ENCODE results near the gene ZNF124. TPM values are rescaled to one million over a fixed set of nuclear protein-coding genes. Genes with fewer than 3 reads are reported as not detected.

Gene ZNF124
- total RNA-seq, 1 experiment from 2014 or later: 16.3 TPM

- POLR2A ChIA-PET: no interaction called here
- H2AFZ ChIP-seq (ENCODE audit: low read depth, low read length, poor library complexity, severe bottlenecking): no peak overlapping the region
- no TSS peak for BruUV-seq (replicated peaks)
- ATAC-seq (no peak; the same call in 1 of the 2 replicates), DNase-seq (ENCODE audit: low read depth, low spot score) (no peak)
- TF ChIP-seq EGR1 (IDR thresholded peaks at IDR 0.05; ENCODE audit: low read depth): no peak
- peak overlapping the region; percentile 75 for H3K9ac ChIP-seq (ENCODE audit: low read length)
- H3K27ac ChIP-seq (ENCODE audit: low read depth, low read length): peak overlapping the region; percentile 36; the same call in 1 of the 2 replicates
- peaks cover 49% of the 10 kb centered on the region for H3K79me2 ChIP-seq (ENCODE audit: insufficient read depth, low read length)
- RAD21 ChIA-PET (ENCODE audit: low non-redundant PET in 1 of 2, low total read pairs in 2 of 2, uncharacterized antibody in 2 of 2, unreplicated experiment in 2 of 2): no interaction called here
- peaks cover 6 to 11% of the 10 kb centered on the region in 2 experiments; a peak in 3 of 4 replicates for H3K4me1 ChIP-seq (ENCODE audit: control insufficient read depth in 1 of 2, insufficient read depth in 2 of 2, low read length in 2 of 2)
- H3K36me3 ChIP-seq (ENCODE audit: control insufficient read depth in 1 of 2, insufficient read depth in 2 of 2, low read length in 2 of 2): no peaks in the 10 kb centered on the region
- peak overlapping the region; percentile 96 for H3K4me2 ChIP-seq (ENCODE audit: low read length)
- H3K9me2 ChIP-seq (ENCODE audit: insufficient read depth): no peaks in the 10 kb centered on the region
- peak overlapping the region; percentile 82 to 86 for H3K4me3 ChIP-seq (replicated peaks in 1 of 2; ENCODE audit: low read depth in 1 of 2, low read length in 2 of 2)
- H3K27me3 ChIP-seq (ENCODE audit: insufficient read depth, low read length): no peaks in the 10 kb centered on the region
- no peaks in the 10 kb centered on the region for H4K20me1 ChIP-seq (ENCODE audit: insufficient read depth)
- intact Hi-C loops (cut with micrococcal nuclease): loop anchor here (5.0 kb wide), 1 partner anchor 122 kb away; the partner anchor contains the start of gene ZNF496
- CTCF ChIA-PET: no interaction called here
- H3K9me3 ChIP-seq (ENCODE audit: control insufficient read depth in 1 of 2, insufficient read depth in 1 of 2, low read depth in 1 of 2, low read length in 2 of 2): no peaks in the 10 kb centered on the region
These were observed 38.2 kb upstream of the ZNF124 start for GRCh38 chr1:247210062-247210375.

- H4K20me1 ChIP-seq (ENCODE audit: insufficient read depth): no peaks in the 10 kb centered on the region
- no peaks in the 10 kb centered on the region for H3K9me3 ChIP-seq (ENCODE audit: control insufficient read depth in 1 of 2, insufficient read depth in 1 of 2, low read depth in 1 of 2, low read length in 2 of 2)
- no peak overlapping the region for H2AFZ ChIP-seq (ENCODE audit: low read depth, low read length, poor library complexity, severe bottlenecking)
- H3K9me2 ChIP-seq (ENCODE audit: insufficient read depth): no peaks in the 10 kb centered on the region
- no peaks in the 10 kb centered on the region for H3K36me3 ChIP-seq (ENCODE audit: control insufficient read depth in 1 of 2, insufficient read depth in 2 of 2, low read length in 2 of 2)
- ChIA-PET CTCF (no interaction called here), RAD21 (ENCODE audit: low non-redundant PET in 1 of 2, low total read pairs in 2 of 2, uncharacterized antibody in 2 of 2, unreplicated experiment in 2 of 2) (no interaction called here), POLR2A (no interaction called here)
- DNase-seq (ENCODE audit: low read depth, low spot score) (no peak), ATAC-seq (no peak)
- H3K4me1 ChIP-seq (ENCODE audit: control insufficient read depth in 1 of 2, insufficient read depth in 2 of 2, low read length in 2 of 2): peaks cover 6 to 11% of the 10 kb centered on the region in 2 experiments; a peak in 3 of 4 replicates
- no peak overlapping the region for H3K27ac ChIP-seq (ENCODE audit: low read depth, low read length)
- intact Hi-C loops (cut with micrococcal nuclease): no loop called here
- H3K27me3 ChIP-seq (ENCODE audit: insufficient read depth, low read length): no peaks in the 10 kb centered on the region
- no peak for TF ChIP-seq ZNF274 (IDR thresholded peaks at IDR 0.05; ENCODE audit: low read depth, low read length)
- TF ChIP-seq TCF7L2 (IDR thresholded peaks at IDR 0.05; ENCODE audit: borderline replicate concordance, extremely low read depth, insufficient read depth, insufficient read length): no peak
- TF ChIP-seq EZH2 (IDR thresholded peaks at IDR 0.05): no peak
- no peak for TF ChIP-seq JUND (IDR thresholded peaks at IDR 0.05)
- no peak for TF ChIP-seq SIN3A (IDR thresholded peaks at IDR 0.05; ENCODE audit: low read depth)
- no peak for TF ChIP-seq SRF (IDR thresholded peaks at IDR 0.05; ENCODE audit: low read depth)
- peaks cover 52% of the 10 kb centered on the region for H3K79me2 ChIP-seq (ENCODE audit: insufficient read depth, low read length)
- peak overlapping the region; percentile 75 for H3K9ac ChIP-seq (ENCODE audit: low read length)
- TSS peak; percentile 58 for BruUV-seq (replicated peaks)
- H3K4me3 ChIP-seq (replicated peaks in 1 of 2; ENCODE audit: low read depth in 1 of 2, low read length in 2 of 2): peak overlapping the region; percentile 82 to 86
- H3K4me2 ChIP-seq (ENCODE audit: low read length): peak overlapping the region; percentile 96
These were observed 37.6 kb upstream of the ZNF124 start for GRCh38 chr1:247209396-247209795.
